HCT116 (cell line): Measurements from ENCODE around the gene DLG2.

ENCODE experiments used
- POLR2A ChIP-seq: IDR thresholded peaks from 2 replicates; pipeline ENCODE4 v1.7.0; 2011; ENCODE audit warnings: borderline replicate concordance; ENCODE audit not compliant: insufficient read depth, insufficient read length; ENCODE audit errors: extremely low read depth
- TF ChIP-seq, protein P1 (sequence below), 3 experiments: fragments of 200-600 bp in 1 of 3; sonication (generic) in 1 of 3; IDR thresholded peaks in 2 of 3; conservative IDR thresholded peaks in 1 of 3; 2 replicates each; pipeline ENCODE4 v1.5.1; 2012 to 2017; ENCODE audit warnings: low read depth in 2 of 3, low read length in 2 of 3, antibody characterized with exemption in 1 of 3, borderline replicate concordance in 1 of 3, control low read depth in 1 of 3, mild to moderate bottlenecking in 1 of 3, mixed read lengths in 1 of 3, mixed run types in 1 of 3, moderate library complexity in 1 of 3; ENCODE audit not compliant: insufficient read depth in 1 of 3

DNA sequence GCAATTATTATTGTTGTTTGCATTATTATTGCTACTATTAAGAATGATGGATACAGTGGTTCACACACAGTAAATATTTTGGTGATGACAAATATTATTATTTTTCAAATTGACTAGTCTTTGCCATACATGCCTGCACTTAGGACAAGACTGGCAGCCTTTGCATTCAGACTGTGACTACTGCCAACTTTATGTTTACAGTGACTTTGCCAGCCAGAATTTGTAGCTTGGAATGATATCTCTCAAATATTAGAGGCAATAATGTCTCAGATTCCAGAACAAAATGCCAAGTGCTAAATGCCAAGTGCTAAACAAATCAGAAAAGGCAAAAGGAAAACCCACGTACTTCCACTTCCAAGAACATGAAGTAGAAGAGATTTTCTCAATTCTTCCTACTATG is 823.1 kb downstream of the DLG2 start:
- TF ChIP-seq, protein P1, sequence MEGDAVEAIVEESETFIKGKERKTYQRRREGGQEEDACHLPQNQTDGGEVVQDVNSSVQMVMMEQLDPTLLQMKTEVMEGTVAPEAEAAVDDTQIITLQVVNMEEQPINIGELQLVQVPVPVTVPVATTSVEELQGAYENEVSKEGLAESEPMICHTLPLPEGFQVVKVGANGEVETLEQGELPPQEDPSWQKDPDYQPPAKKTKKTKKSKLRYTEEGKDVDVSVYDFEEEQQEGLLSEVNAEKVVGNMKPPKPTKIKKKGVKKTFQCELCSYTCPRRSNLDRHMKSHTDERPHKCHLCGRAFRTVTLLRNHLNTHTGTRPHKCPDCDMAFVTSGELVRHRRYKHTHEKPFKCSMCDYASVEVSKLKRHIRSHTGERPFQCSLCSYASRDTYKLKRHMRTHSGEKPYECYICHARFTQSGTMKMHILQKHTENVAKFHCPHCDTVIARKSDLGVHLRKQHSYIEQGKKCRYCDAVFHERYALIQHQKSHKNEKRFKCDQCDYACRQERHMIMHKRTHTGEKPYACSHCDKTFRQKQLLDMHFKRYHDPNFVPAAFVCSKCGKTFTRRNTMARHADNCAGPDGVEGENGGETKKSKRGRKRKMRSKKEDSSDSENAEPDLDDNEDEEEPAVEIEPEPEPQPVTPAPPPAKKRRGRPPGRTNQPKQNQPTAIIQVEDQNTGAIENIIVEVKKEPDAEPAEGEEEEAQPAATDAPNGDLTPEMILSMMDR (IDR thresholded peaks at IDR 0.05 in 2 of 3, conservative IDR thresholded peaks at IDR 0.05 in 1 of 3; ENCODE audit: borderline replicate concordance in 1 of 3, insufficient read depth in 1 of 3, low read depth in 2 of 3, low read length in 2 of 3) = no peak
- TF ChIP-seq POLR2A = no peak
